K562 (cell line): ENCODE results near the gene RIT1.

Source experiments
- BCOR ChIP-seq: fragments of 450-650 bp; IDR thresholded peaks from 2 replicates; pipeline ENCODE4 v1.6.1; 2016
- FOS ChIP-seq: IDR thresholded peaks from 3 replicates; pipeline ENCODE4 v1.6.1; 2011; ENCODE audit not compliant: insufficient read length; ENCODE audit errors: extremely low read depth
- HCFC1 ChIP-seq: IDR thresholded peaks from 2 replicates; pipeline ENCODE4 v1.6.1; 2012; ENCODE audit warnings: low read depth, low read length, improper control_type of control experiment
- KDM5B ChIP-seq: fragments of 200-600 bp; sonication (generic); IDR thresholded peaks from 2 replicates; pipeline ENCODE4 v1.6.1; 2012; ENCODE audit warnings: low read depth, mild to moderate bottlenecking, moderate library complexity, low read length, control low read depth, inconsistent platforms; ENCODE audit not compliant: insufficient replicate concordance
- MAFG ChIP-seq: fragments of 450-650 bp; conservative IDR thresholded peaks from 2 replicates; pipeline ENCODE4 v1.6.1; 2016; ENCODE audit warnings: missing genetic modification characterization, missing compliant biosample characterization
- RAD21 ChIP-seq, 2 experiments: fragments of 250-450 bp in 1 of 2; fragments of 450-650 bp in 1 of 2; sonication (Bioruptor Pico) in 1 of 2; formaldehyde crosslinking in 1 of 2; IDR thresholded peaks in 1 of 2; conservative IDR thresholded peaks in 1 of 2; 2 replicates each; pipeline versions ENCODE4 v1.4.0 to v1.8.0; 2020 to 2022; ENCODE audit warnings: mild to moderate bottlenecking in 2 of 2, moderate library complexity in 1 of 2
- SMAD2 ChIP-seq: fragments of 150-350 bp; IDR thresholded peaks from 2 replicates; pipeline ENCODE4 v1.6.1; 2014; ENCODE audit warnings: low read depth, mild to moderate bottlenecking, low read length
- SP1 ChIP-seq: sonication (generic); formaldehyde crosslinking; IDR thresholded peaks from 2 replicates; pipeline ENCODE4 v1.8.1; 2022; ENCODE audit warnings: mild to moderate bottlenecking, missing genetic modification reagents
- SREBF1 ChIP-seq: fragments of 150-350 bp; IDR thresholded peaks from 2 replicates; pipeline ENCODE4 v1.6.1; 2014; ENCODE audit warnings: antibody characterized with exemption, low read depth, low read length, borderline replicate concordance
- ZNF175 ChIP-seq: fragments of 200-800 bp; sonication (Bioruptor generic); IDR thresholded peaks from 2 replicates; pipeline ENCODE4 v1.6.1; 2016; ENCODE audit warnings: low read depth, mild to moderate bottlenecking, missing genetic modification characterization, missing compliant biosample characterization
- TF ChIP-seq, protein P1 (sequence below): fragments of 450-650 bp; formaldehyde crosslinking; IDR thresholded peaks from 2 replicates; pipeline ENCODE4 v1.4.0; 2020; ENCODE audit warnings: mild to moderate bottlenecking, moderate library complexity
- TF ChIP-seq, protein P2 (sequence below), 3 experiments: IDR thresholded peaks in 2 of 3; conservative IDR thresholded peaks in 1 of 3; 2 replicates each; pipeline ENCODE4 v1.5.1; 2011 to 2012; ENCODE audit warnings: low read length in 3 of 3, mild to moderate bottlenecking in 3 of 3, control low read depth in 2 of 3, improper control_type of control experiment in 1 of 3, inconsistent platforms in 1 of 3, low read depth in 1 of 3, mixed read lengths in 1 of 3, moderate library complexity in 1 of 3; ENCODE audit not compliant: insufficient read depth in 2 of 3

DNA sequence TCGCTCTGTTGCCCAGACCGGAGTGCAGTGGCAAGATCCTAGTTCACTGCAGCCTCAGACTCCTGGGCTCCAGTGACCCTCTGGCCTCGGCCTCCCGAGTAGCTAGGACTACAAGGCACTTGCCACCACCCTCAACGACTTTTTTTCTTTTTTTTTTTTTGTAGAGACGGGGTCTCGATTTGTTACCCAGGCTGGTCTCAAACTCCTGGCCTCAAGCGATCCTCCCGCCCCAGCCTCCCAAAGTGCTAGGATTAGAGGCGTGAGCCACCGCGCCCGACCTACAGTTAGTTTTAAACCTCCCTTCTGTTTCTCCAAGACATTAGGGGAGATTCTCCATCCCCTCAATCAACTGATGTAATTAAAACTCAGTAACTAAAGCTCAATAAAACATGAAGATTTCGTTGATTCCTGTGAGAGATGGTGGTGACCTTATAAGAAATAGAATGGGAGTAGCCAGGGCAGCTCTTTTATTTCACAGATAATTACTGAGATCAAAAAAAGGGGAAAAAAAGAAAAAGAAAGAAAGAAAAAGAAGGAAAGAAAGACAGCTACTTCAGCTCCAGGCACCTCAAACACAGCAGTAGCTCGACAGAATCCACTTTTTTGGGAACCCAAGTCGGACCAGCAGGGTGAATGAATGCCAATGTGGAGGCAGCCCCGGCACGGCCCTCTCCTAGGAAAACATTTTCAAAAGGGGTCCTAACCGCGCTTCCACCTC is 54.7 kb downstream of the RIT1 start:
- TF ChIP-seq, protein P1, sequence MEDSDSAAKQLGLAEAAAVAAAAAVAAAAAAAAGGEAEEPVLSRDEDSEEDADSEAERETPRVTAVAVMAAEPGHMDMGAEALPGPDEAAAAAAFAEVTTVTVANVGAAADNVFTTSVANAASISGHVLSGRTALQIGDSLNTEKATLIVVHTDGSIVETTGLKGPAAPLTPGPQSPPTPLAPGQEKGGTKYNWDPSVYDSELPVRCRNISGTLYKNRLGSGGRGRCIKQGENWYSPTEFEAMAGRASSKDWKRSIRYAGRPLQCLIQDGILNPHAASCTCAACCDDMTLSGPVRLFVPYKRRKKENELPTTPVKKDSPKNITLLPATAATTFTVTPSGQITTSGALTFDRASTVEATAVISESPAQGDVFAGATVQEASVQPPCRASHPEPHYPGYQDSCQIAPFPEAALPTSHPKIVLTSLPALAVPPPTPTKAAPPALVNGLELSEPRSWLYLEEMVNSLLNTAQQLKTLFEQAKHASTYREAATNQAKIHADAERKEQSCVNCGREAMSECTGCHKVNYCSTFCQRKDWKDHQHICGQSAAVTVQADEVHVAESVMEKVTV (CRISPR knock-in tag), result no peak
- no peak for TF ChIP-seq HCFC1
- no peak for TF ChIP-seq ZNF175 (CRISPR knock-in tag)
- TF ChIP-seq RAD21 (CRISPR knock-in tag; conservative IDR thresholded peaks at IDR 0.05 in 1 of 2, IDR thresholded peaks at IDR 0.05 in 1 of 2), result no peak
- no peak for TF ChIP-seq SREBF1
- no peak for TF ChIP-seq FOS
- 0 out of 2 replicates have a peak, but pooled peaks have one; percentile 14 for TF ChIP-seq BCOR
- TF ChIP-seq SMAD2, result no peak
- TF ChIP-seq MAFG (tag), result no peak
- no peak for TF ChIP-seq KDM5B
- no peak for TF ChIP-seq SP1 (CRISPR knock-in tag)
- TF ChIP-seq, protein P2, sequence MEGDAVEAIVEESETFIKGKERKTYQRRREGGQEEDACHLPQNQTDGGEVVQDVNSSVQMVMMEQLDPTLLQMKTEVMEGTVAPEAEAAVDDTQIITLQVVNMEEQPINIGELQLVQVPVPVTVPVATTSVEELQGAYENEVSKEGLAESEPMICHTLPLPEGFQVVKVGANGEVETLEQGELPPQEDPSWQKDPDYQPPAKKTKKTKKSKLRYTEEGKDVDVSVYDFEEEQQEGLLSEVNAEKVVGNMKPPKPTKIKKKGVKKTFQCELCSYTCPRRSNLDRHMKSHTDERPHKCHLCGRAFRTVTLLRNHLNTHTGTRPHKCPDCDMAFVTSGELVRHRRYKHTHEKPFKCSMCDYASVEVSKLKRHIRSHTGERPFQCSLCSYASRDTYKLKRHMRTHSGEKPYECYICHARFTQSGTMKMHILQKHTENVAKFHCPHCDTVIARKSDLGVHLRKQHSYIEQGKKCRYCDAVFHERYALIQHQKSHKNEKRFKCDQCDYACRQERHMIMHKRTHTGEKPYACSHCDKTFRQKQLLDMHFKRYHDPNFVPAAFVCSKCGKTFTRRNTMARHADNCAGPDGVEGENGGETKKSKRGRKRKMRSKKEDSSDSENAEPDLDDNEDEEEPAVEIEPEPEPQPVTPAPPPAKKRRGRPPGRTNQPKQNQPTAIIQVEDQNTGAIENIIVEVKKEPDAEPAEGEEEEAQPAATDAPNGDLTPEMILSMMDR (IDR thresholded peaks at IDR 0.05 in 2 of 3, conservative IDR thresholded peaks at IDR 0.05 in 1 of 3; ENCODE audit: insufficient read depth in 2 of 3, low read depth in 1 of 3, low read length in 3 of 3), result no peak
